Cerebellar cortex (tissue), 1 donor: ENCODE measurements around the gene SECISBP2L.
"Not testable (repeated sequence)": the region's sequence is repeated elsewhere in the genome, so short reads cannot be mapped to it uniquely, and the experiment has no call there.

Experiments used
- DNase-seq: peaks from one replicate; pipeline ENCODE4 v3.0.0-alpha.2; 2015; ENCODE audit warnings: low spot score

Gene SECISBP2L

DNA sequence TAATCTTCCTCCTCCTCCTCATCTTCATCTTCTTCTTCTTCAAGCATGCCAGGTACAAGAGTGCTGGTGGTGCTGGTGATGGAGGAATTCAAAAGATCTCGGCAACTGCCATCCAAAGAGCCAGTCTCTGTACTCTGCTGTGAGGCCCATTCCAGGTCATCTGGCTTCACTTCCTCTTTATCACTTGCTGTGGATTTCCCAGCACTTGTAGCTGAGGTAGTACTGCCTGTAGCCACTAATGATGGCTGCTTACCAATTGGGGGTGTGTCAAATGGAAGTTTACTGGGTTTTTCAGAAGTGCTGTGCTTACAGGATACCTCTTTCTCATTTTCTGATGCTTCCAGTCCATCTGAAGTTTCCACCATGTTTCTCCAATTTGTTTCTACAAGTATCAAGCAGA is 53.7 kb downstream of the SECISBP2L start:
- no peak for DNase-seq

DNA sequence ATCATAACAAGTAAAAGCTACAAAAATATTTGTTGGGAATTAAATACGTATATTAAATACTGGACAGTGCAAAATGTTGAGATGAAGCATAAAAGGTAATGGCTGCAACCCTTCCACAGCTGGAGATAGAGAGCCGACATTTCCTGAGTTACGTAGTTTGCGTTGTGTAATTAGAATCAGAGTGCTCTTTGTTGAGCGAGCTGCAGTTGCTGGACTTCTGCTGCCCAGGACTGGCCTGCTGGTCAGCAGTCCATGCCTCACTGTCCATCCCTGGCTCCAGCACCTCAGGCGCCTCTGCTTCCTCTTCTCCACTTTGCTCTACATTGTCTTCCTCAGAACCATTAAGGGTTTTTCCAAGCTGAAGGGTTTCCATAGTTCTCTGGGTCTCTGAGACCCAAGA is 54.1 kb downstream of the SECISBP2L start:
- no peak for DNase-seq

DNA sequence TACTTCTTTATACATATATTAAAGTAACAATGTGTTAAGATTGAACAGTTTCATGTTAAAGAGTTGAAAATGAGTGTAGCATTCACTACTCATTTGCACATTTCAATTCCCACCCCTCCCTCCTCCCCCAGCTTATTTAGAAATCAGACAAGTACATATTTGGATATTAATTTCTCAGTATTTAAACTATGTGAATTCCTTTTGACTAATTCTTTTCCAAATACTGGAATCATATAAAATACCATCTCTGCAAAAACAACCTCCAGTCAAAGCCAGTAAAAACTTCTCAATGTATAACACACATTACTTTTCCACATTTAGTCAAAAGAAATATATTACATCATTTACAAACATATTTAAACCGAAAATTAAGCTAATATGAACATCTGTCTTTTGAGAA is 57.1 kb downstream of the SECISBP2L start:
- no peak for DNase-seq

DNA sequence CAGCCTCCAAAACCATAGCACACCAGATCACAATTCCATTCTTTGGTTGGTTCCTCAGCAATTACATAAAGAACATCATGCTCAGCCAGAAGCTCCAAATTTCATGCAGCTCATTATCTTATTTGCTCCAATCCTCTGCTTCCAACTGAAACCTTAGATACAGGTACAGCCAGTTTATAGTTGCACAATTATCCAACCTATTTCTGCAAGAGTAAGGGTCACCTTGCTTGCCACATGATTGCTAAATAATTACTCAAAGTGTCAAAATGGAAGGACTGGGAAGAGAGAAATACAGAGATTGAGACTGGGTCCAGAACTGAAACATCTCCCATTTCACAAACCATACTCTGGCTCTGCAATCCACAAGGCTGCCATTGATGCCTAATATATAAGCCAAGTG is 59.1 kb downstream of the SECISBP2L start:
- no peak for DNase-seq

DNA sequence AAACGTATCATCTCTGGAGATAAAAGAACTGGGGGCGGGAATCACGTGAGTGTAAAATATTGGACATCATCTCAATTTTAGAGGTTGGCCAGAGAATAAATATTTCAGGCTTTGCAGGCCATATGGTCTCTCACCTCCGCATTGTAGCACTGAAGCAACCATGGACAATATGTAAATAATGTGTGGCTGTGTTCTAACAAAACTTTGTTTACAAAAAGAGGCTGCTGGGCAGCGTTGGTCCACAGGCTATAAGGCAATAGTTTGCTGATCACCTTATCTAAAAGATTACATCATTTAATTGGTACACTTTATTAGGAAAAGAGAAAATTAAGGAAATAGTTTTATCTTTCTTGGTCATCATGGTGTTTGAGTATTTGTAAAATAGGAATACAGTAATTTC is 60.0 kb downstream of the SECISBP2L start:
- DNase-seq = no peak

DNA sequence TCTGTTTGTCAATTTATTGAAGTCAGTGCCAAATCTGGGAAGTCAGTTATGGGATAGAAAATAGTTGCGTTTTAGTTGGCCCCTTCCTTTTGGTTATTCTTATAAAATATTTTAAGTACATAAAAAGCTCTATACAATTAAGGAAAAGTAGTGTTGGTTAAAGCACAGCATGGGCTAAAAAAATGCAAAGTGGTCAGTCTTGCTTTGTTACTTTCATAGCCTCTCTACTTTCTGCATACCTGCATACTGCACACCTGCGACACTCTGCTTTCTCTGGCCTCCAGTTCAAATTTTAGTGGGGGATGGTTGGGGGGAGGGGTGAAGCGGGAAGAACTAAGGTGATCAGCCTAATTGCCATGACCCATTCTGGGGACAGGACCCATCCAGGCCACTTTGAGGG is 60.7 kb downstream of the SECISBP2L start:
- DNase-seq = no peak

DNA sequence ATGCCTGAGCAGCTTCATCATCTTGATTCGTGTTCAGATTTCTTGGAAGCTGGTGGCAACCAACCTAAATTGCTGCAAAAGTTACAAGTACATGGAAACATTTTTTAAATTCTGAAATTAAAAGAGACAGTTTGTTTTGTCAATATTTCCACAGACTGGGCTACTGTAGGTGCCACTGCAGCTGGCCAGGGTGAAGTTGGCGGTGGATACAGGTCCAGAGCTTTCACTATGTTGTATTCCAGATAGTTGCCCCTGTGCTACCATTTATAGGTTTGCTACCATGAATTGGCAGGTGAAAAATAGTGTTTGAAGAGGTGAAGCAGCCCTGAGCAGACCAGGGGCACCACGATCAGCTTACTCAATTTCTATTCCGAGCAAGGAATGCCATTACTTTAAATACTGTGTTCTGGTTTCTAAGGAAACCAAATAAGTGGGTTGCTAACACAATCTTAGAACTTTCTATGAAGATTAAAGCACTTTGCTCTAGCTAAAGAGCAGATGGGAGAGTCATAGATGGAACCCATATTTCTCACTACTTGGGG is 61.4 kb downstream of the SECISBP2L start:
- no peak for DNase-seq

DNA sequence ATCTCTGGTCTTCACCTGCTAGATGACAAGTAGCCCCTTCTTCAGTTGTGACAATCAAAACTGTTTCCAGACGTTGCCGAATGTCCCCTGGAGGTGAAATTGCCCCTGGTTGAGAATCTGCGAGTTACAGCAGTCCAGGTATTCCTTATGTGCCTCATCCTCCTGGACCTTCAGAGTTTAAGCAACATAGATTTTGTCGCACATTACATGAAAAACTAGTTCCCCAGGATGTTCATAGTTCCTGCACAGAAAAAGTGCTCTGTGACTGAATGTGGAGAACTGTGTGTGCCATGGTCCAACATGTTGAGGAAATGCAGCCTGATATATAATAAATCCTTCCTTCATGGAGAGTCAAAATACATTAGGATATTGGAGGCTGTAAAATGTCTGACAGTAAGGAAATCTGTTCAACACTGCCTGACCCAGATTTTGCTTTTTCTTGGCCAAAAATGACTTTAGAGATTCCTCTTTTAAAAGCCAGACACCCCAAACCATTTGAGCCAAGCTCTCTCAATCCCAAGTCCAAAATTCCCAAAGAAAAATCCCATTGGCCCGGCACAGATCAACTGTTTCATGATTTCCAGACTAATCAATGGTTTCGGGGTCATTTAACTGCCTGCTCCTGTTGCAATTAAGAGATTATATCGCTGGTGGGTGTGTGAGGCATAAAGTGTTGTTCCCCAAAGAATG is 62.1 kb downstream of the SECISBP2L start:
- DNase-seq = no peak

DNA sequence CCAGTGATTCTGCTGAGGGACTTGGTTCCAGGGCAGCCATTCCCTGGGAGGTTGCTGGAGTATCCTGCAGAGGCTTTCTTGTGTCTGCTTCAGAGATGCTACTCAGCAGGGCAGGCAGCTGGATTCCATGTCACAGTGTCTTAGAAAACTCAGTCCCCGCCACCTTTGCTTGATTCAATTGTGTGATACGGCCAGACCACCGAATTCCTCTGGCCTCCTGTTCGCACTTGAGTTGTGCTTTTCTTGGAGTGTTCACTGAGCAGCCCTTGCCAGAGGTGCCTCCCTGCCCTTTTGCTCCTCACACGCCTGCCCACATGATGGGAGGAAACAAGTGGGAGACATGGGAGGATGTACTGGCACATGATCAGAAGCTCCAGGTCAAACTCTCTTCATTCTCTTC is 62.9 kb downstream of the SECISBP2L start:
- DNase-seq = no peak

DNA sequence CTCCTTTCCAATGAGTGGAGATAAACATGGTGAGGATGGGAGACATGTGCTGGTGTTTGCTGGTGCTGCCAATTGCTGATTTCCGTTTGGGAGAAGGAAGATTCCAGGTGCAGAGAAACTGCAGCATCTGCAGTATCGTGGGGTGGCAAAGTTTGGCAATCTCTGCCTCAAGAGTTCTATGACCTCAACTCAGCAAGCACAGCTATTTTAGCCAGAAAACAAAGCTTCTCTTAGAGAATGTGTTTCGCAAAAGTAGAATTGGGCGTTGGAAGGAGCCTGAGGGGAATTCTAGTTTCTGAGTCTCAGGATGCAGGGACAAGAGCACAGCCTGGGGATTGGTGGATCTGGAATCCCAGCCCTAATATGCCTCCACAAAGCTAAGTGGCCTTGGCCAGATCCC is 64.3 kb downstream of the SECISBP2L start:
- no peak for DNase-seq

DNA sequence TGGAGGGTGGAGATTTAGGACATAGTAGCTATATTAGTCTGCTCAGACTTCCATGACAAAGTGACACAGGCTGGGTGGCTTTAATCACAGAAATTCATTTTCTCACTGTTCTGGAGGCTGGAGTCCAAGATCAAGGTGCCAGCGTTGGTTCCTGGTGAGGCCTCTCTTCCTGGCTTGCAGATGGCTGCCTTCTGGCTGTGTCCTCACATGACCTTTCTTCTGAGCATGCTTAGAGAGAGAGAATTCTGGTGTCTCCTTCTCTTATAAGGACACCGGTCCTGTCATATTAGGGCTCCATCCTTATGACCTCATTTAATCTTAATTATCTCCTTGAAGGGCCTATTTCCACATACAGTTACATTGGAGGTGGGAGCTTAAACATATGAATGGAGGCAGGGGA is 67.6 kb downstream of the SECISBP2L start:
- no peak for DNase-seq

DNA sequence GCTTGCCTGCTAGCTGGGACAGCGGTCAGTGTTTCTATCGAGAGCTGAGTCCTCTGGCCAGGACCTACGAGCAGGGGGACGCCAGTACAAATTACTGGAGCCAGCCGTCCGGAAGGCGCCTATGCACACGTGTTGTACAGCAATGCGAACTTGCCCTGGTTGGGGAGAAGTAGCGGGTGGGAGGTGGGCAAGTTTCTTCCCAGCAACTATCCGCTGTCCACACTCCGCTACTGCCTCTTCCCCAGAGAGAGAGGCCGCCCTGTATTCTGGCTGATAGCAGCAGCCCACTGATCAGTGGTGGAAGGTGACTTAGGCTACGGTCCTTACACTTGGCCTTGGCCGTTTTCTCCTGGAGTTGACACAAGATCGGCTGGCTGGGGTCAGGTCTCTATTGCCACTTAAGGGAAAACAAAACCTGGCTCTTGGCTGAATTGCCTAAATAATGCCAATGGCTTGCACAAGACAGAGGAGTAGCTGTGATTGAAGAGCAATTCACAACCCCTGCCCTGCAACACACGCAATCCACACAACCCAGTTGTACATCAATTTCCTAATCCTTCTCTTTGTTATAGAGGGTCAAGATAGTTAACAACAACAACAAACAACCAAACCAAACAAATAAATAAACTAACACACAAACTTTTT is 69.7 kb downstream of the SECISBP2L start:
- no peak for DNase-seq

DNA sequence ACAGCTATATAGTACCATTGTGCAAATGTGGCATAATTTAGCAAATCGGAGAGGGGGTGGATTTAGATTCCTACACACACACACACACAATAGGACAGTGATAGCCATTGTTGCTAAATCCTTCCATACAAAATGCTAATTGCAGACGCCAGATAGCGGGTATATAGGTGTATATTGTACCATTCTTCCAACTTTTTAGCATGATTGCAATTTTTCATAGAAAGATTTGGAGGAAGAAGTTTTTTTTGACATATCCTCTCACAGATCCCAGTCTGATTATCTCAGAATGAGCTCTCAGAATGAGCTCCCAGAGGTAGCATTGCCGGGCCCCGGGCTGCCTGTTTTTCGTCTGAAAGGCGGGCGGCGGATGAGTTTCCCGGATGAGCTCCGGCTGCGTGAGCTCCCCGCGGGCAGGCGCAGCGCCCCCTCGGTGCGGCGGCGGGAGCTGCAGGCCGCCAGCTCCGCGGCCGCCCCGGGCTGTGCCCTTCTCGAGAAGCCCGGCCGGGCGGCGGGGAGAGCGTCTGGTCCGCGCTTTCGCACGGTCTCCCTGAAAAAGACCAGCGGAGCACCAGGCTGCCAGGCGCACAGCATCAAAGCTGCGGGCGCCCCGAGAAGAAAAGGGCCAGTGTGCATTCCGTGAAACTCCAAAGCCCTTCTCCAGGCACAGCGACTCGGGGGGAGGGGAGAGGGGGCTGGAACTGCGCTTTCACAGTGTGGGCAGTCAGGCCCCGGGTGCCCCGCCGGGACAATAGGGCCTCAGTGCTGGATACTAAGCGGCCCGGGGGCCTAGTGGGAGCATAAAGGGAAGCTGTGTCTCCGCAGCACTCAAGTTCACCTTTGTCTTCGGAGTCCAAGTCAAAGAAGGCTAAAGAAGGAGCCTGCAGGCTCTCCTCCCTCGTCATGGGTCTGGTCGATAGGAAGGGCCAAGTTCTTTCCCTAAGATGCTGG is 70.5 kb downstream of the SECISBP2L start:
- peak; percentile 79 for DNase-seq

DNA sequence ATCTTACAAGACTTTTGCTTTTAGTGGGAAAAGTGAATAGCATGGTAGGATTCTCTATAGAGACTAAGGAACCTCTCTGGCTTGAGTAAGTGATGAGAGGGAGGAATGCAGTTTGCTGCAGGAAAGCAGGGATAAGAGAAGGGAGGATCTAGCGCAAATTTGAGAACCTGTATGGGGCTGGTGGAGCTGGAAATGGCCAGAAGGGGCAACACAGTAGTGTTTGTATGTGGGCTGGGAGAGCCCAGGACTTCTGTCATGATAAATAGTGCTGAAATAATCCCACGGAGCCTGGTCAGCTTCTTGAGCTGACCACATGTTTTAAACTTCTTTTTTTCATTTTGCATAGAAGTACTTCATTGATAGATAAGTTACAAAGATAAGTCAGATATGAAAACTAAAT is 71.4 kb downstream of the SECISBP2L start:
- peak; percentile 20 for DNase-seq

DNA sequence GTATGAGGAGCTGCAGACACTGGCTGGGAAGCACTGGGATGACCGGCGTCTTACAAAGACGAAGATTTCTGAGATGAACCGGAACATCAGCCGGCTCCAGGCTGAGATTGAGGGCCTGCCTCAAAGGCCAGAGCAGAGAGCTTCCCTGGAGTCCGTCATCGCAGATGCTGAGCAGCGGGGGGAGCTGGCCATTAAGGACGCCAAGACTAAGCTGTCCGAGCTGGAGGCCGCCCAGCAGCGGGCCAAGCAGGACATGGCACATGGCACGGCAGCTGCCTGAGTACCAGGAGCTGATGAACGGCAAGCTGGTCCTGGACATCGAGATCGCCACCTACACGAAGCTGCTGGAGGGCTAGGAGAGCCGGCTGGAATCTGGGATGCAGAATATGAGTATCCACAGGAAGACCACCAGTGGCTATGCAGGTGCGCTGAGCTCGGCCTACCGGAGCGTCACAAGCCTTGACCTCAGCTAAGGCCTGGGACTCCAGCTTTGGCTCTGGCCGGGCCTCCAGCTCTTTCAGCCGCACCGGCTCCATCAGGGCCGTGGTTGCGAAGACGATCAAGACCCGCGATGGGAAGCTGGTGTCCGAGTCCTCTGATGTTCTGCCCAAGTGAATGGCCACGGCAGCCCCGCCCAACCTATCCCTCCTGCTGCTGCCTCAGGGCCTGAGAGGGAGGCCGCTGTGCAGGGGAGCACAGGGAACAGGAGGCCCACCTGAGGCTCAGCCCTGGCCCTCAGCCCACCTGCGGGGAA is 73.3 kb downstream of the SECISBP2L start:
- no peak for DNase-seq

DNA sequence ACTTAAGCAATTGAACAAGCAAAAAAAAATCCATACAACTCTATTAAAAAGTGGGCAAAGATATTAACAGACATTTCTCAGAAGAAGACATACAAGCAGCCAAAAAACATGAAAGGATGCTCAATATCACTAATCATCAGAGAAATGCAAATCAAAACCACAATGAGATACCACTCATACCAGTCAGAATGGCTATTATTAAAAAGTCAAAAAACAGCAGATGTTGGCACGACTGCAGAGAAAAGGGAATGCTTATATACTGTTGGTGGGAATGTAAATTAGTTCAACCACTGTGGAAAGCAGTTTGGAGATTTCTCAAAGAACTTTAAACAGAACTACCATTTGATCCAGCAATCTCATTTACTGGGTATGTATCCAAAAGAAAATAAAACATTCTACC is 75.3 kb downstream of the SECISBP2L start:
- not testable (repeated sequence) for DNase-seq

DNA sequence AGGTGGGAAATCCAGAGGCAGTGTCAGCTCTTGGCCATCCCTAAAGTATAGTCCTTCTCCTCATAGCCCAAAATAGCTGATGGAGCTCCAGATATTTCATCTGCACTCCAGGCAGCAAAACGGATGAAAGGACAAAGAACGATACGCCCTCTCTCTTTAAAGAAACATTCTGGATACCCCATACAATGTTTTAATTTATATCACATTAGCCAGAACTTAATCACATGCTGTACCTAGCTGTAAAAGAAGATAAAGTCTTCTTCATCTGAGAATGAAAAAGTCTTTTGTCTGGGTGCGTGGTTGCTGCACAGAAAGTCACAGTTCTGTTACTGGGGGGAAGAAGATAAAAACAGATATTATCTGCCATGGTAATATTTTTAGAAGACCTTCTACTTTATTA is 78.2 kb downstream of the SECISBP2L start:
- no peak for DNase-seq

DNA sequence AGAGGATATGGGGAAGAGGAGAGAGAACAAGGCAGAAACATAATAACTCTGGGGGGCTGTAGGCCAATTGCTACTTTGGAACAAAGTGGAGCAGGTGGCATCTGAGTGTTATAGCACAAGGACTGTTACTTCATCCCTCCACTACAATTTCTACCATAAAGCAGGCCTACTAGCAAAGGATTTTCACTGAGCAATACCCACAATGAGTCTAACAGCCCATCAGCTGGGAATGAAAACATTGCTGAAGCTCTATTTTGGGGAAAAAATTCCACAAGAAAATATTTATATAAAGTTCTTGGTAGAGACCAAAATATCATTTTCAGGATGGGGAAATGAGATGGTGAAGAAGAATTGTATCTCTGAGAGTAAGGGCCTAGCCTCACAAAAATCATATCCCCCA is 78.9 kb downstream of the SECISBP2L start:
- DNase-seq = no peak

DNA sequence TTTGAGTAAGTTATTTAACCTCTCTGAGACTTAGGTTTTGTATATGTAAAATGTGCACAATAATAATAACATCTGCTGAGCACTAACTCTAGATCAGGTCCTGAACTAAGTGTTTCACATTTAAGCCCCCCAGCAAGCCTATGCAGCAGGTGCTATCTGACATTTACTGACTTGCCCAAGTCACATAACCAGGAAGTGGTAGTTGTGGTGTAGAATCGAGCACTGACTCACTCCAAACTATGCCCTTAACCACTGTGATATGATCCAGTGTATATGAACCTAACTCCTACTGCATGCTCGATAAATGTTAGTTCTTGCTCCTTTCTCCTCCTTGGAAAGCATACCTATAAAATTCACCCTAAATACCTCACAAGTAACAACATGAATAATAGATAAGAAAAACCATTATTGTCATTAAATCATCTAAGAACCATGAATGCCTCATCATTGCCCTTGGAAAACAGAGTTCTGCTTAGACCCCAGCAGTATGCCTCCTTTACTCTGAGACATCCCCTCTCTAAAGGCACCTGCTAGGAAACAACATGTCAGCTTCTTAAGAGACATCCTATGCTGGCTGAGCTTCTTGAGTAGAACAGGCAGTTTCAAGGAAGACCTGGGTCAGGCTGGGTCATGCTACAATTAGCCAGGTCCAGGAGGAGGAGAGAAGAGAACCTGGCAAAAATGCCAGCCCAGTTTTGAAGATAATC is 79.5 kb downstream of the SECISBP2L start:
- no peak for DNase-seq

DNA sequence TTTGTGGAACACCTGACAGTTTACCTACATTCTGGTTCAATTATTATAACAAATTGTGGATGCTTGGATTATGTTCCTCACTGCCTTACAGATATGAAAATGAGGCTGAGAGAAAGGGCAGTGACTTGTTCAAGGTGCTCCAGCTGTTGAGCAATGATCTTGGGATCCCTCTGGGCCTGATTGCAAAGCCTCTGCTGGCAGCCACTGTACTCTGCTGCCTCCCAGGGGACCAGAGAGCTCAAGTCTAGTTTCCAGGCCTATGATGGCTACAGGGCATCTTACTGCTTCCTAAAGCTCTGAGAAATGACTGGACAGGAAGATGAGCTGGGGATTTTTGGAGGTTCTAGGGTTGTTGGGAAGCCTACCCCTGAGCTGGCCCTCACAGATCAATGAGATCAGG is 80.3 kb downstream of the SECISBP2L start:
- DNase-seq = no peak

DNA sequence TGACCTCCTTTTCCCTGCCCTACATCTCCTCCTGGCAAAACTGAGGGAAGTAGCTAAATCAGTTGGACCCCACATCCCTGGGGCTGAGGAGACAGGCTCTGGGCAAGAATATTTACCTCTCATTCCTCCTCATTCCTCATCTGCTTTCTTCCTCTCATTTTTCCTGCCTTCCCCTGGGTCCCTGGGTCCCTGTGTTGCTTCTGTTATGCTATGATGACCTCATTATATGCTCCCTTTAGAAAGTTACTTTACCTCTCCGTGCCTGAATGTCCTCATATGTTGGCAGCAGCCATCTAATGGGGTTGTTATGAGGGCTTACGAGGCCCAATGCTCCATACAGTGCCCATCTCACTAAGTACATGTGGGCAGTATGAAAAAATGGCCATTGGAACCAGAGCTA is 81.3 kb downstream of the SECISBP2L start:
- DNase-seq = no peak
